ENCODE measurements around the gene PALM. TPM values are rescaled to one million over a fixed set of nuclear protein-coding genes. Genes with fewer than 3 reads are reported as not detected.

PALM gene
- total and polyA plus RNA-seq, 9 of the 15 experiments (the other 6 are each of a cell fraction or from before 2014, with no cell fraction given): 0.04 to 6.6 (median 1.7) TPM

- TF ChIP-seq LCOR (CRISPR knock-in tag; IDR thresholded peaks at IDR 0.05): no peak
- TF ChIP-seq, protein P1, sequence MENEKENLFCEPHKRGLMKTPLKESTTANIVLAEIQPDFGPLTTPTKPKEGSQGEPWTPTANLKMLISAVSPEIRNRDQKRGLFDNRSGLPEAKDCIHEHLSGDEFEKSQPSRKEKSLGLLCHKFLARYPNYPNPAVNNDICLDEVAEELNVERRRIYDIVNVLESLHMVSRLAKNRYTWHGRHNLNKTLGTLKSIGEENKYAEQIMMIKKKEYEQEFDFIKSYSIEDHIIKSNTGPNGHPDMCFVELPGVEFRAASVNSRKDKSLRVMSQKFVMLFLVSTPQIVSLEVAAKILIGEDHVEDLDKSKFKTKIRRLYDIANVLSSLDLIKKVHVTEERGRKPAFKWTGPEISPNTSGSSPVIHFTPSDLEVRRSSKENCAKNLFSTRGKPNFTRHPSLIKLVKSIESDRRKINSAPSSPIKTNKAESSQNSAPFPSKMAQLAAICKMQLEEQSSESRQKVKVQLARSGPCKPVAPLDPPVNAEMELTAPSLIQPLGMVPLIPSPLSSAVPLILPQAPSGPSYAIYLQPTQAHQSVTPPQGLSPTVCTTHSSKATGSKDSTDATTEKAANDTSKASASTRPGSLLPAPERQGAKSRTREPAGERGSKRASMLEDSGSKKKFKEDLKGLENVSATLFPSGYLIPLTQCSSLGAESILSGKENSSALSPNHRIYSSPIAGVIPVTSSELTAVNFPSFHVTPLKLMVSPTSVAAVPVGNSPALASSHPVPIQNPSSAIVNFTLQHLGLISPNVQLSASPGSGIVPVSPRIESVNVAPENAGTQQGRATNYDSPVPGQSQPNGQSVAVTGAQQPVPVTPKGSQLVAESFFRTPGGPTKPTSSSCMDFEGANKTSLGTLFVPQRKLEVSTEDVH (IDR thresholded peaks at IDR 0.05; ENCODE audit: low read depth, partially characterized antibody): no peak
- no peak for TF ChIP-seq CHCHD3 (CRISPR knock-in tag; IDR thresholded peaks at IDR 0.05)
- TF ChIP-seq SREBF1 (IDR thresholded peaks at IDR 0.05; ENCODE audit: borderline replicate concordance, low read depth, low read length): no peak
- no peak for TF ChIP-seq U2AF1 (optimal IDR thresholded peaks at IDR 0.05; ENCODE audit: low read depth, low read length)
Observed at GRCh38 chr19:676339-677105, 32.2 kb upstream of the PALM start, which contains the start of gene FSTL3 (continued).

GRCh38 chr19:677201-677600 lies 31.5 kb upstream of the PALM start:
- WGBS (ENCODE audit: insufficient coverage, low coverage, missing lambda C conversion rate): 52% methylated on average over 11 of the region's 15 CpGs
- BruUV-seq (replicated peaks): no TSS peak
- peaks cover 8% of the 10 kb centered on the region for H3K9me1 ChIP-seq (ENCODE audit: control insufficient read depth, insufficient read depth, low read length)
- no peak for FAIRE-seq
- no peaks in the 10 kb centered on the region for H3K36me3 ChIP-seq (ENCODE audit: control insufficient read depth, insufficient read depth, low read length)
- ATAC-seq: no peak
- ChIA-PET POLR2A (interaction anchor here (0.6 to 0.9 kb wide), 2 partner anchors 10 to 11 kb away, joined by 3 read pairs; no protein-coding TSS in a partner anchor), CTCF (ENCODE audit: low intra/inter-chr PET ratio) (no interaction called here)
- intact Hi-C loops (cut with micrococcal nuclease): no loop called here
- no peak overlapping the region; a peak in 1 of 4 replicates for H3K9ac ChIP-seq (ENCODE audit: insufficient read depth in 1 of 2, low read depth in 2 of 2, low read length in 2 of 2)
- no peak overlapping the region for H3K4me3 ChIP-seq
- in situ Hi-C loops (cut with MboI): no loop called here
- no peaks in the 10 kb centered on the region for H4K20me1 ChIP-seq (replicated peaks; ENCODE audit: control insufficient read depth, insufficient read depth, low read length)
- H3K4me2 ChIP-seq (ENCODE audit: insufficient read depth, low read length): no peak overlapping the region
- no peak overlapping the region for H3K27ac ChIP-seq (ENCODE audit: extremely low read depth, low read depth, low read length)
- H3K27me3 ChIP-seq (ENCODE audit: control insufficient read depth in 2 of 2, insufficient read depth in 2 of 2, low read length in 2 of 2): no peaks in the 10 kb centered on the region; a peak in 1 of 5 replicates
- no peak for DNase-seq (ENCODE audit: extremely low read depth in 1 of 4, low spot score in 3 of 4)
- H2AFZ ChIP-seq (ENCODE audit: low read depth, low read length): no peak overlapping the region
- H3K4me1 ChIP-seq (replicated peaks in 1 of 2; ENCODE audit: control insufficient read depth in 2 of 2, insufficient read depth in 2 of 2, low read length in 2 of 2): peaks cover 5 to 76% of the 10 kb centered on the region in 2 experiments
- peaks cover 8% of the 10 kb centered on the region for H3K79me2 ChIP-seq (ENCODE audit: control insufficient read depth, insufficient read depth, low read length)
- no peaks in the 10 kb centered on the region for H3K9me3 ChIP-seq (replicated peaks; ENCODE audit: control insufficient read depth, insufficient read depth, low read depth, low read length)
- TF ChIP-seq RBFOX2 (IDR thresholded peaks at IDR 0.05; ENCODE audit: low read depth, low read length) (0 out of 2 replicates have a peak, but pooled peaks have one; percentile 2), ZBTB12 (CRISPR knock-in tag; IDR thresholded peaks at IDR 0.05) (no peak), ZNF224 (CRISPR knock-in tag; IDR thresholded peaks at IDR 0.05) (no peak), HMGN3 (IDR thresholded peaks at IDR 0.05; ENCODE audit: borderline replicate concordance, extremely low read depth, insufficient read length, low read depth, low read length) (peak; percentile 5), ZNF740 (CRISPR knock-in tag; IDR thresholded peaks at IDR 0.05) (0 out of 2 replicates have a peak, but pooled peaks have one; percentile 58), ZNF740 (tag; IDR thresholded peaks at IDR 0.05) (no peak; a peak in 1 of 4 replicates)
- TF ChIP-seq, protein P2, sequence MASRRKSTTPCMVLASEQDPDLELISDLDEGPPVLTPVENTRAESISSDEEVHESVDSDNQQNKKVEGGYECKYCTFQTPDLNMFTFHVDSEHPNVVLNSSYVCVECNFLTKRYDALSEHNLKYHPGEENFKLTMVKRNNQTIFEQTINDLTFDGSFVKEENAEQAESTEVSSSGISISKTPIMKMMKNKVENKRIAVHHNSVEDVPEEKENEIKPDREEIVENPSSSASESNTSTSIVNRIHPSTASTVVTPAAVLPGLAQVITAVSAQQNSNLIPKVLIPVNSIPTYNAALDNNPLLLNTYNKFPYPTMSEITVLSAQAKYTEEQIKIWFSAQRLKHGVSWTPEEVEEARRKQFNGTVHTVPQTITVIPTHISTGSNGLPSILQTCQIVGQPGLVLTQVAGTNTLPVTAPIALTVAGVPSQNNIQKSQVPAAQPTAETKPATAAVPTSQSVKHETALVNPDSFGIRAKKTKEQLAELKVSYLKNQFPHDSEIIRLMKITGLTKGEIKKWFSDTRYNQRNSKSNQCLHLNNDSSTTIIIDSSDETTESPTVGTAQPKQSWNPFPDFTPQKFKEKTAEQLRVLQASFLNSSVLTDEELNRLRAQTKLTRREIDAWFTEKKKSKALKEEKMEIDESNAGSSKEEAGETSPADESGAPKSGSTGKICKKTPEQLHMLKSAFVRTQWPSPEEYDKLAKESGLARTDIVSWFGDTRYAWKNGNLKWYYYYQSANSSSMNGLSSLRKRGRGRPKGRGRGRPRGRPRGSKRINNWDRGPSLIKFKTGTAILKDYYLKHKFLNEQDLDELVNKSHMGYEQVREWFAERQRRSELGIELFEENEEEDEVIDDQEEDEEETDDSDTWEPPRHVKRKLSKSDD (conservative IDR thresholded peaks at IDR 0.05; ENCODE audit: low read length): no peak

Measured in K562 (cell line).